NCI-H146 treated with DMSO at 0.1 percent for 48 hours (cell line): ENCODE results near the gene SPP2.

Source experiments
- DNase-seq: peaks from one replicate; lab custom pipeline; 2025; ENCODE audit not compliant: unreplicated experiment; lab: John Stamatoyannopoulos, UW

SPP2 gene

GRCh38 chr2:234091883-234092282 lies 41.4 kb downstream of the SPP2 start:
- DNase-seq: no peak

- DNase-seq: no peak
Measured at GRCh38 chr2:234092344-234092743, 41.8 kb downstream of the SPP2 start.

GRCh38 chr2:234095301-234095700 lies 44.8 kb downstream of the SPP2 start:
- DNase-seq: no peak

GRCh38 chr2:234096164-234096563 lies 45.7 kb downstream of the SPP2 start:
- DNase-seq: no peak

GRCh38 chr2:234098681-234099080 lies 48.2 kb downstream of the SPP2 start:
- DNase-seq: no peak

GRCh38 chr2:234099266-234099665 lies 48.8 kb downstream of the SPP2 start:
- DNase-seq: no peak

GRCh38 chr2:234100686-234101085 lies 50.2 kb downstream of the SPP2 start:
- DNase-seq: no peak

GRCh38 chr2:234102112-234102511 lies 51.6 kb downstream of the SPP2 start:
- no peak for DNase-seq

GRCh38 chr2:234107861-234108260 lies 57.4 kb downstream of the SPP2 start:
- no peak for DNase-seq

- DNase-seq: no peak
Measured at GRCh38 chr2:234109321-234109720, 58.8 kb downstream of the SPP2 start.

- no peak for DNase-seq
Measured at GRCh38 chr2:234110219-234110618, 59.7 kb downstream of the SPP2 start.

- no peak for DNase-seq
Measured at GRCh38 chr2:234111523-234111922, 61.0 kb downstream of the SPP2 start.

- DNase-seq: no peak
Measured at GRCh38 chr2:234116010-234116409, 65.5 kb downstream of the SPP2 start.

GRCh38 chr2:234121999-234122398 lies 71.5 kb downstream of the SPP2 start:
- no peak for DNase-seq

- DNase-seq: no peak
Measured at GRCh38 chr2:234125451-234126145, 75.1 kb downstream of the SPP2 start.

- DNase-seq: no peak
Measured at GRCh38 chr2:234126146-234126470, 75.6 kb downstream of the SPP2 start.
